GM06990 (cell line): Measurements from ENCODE around the gene CERS6.

Experiments used
- DNase-seq: peaks from one replicate; pipeline ENCODE4 v3.0.0-alpha.2; 2011; ENCODE audit not compliant: insufficient read length; ENCODE audit errors: extremely low read depth
- H3K27me3 ChIP-seq: replicated peaks from 2 replicates; pipeline ENCODE4 v1.6.0; 2011; ENCODE audit warnings: low read length; ENCODE audit not compliant: control insufficient read depth, insufficient read depth
- H3K36me3 ChIP-seq: 2 replicates; pipeline ENCODE4 v1.5.1; 2011; ENCODE audit warnings: low read length; ENCODE audit not compliant: control insufficient read depth, insufficient read depth
- H3K4me3 ChIP-seq: replicated peaks from 2 replicates; pipeline ENCODE4 v1.5.1; 2011; ENCODE audit warnings: low read depth, mild to moderate bottlenecking, control low read depth, low read length
- TF ChIP-seq, protein P1 (sequence below): IDR thresholded peaks from 2 replicates; pipeline ENCODE4 v1.5.1; 2011; ENCODE audit warnings: low read length, control low read depth, mild to moderate bottlenecking, inconsistent platforms; ENCODE audit not compliant: insufficient read depth, poor library complexity, severe bottlenecking

Gene CERS6

DNA sequence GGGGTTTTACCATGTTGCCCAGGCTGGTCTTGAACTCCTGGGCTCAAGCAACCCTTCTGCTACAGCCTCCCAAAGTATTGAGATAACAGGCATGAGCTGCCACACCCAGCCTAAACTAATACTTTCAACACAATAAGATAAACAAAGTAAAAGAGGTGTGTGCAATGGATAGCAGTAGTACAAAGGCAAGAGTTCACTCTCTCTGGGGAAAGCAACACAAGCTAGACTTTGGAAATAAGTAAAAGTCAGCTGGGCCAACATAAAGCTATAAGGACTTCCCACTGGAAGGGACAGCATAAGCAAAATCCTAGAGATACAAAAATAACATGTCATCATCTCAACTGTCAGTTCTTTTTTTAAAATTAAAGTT, 341.2 kb downstream of the CERS6 start:
- Histone ChIP-seq H3K4me3 (no peak overlapping the region), H3K36me3 (no peaks in the 10 kb centered on the region), H3K27me3 (no peaks in the 10 kb centered on the region; the same call in 1 of the 2 replicates)
- DNase-seq: no peak
- TF ChIP-seq, protein P1, sequence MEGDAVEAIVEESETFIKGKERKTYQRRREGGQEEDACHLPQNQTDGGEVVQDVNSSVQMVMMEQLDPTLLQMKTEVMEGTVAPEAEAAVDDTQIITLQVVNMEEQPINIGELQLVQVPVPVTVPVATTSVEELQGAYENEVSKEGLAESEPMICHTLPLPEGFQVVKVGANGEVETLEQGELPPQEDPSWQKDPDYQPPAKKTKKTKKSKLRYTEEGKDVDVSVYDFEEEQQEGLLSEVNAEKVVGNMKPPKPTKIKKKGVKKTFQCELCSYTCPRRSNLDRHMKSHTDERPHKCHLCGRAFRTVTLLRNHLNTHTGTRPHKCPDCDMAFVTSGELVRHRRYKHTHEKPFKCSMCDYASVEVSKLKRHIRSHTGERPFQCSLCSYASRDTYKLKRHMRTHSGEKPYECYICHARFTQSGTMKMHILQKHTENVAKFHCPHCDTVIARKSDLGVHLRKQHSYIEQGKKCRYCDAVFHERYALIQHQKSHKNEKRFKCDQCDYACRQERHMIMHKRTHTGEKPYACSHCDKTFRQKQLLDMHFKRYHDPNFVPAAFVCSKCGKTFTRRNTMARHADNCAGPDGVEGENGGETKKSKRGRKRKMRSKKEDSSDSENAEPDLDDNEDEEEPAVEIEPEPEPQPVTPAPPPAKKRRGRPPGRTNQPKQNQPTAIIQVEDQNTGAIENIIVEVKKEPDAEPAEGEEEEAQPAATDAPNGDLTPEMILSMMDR: no peak

- no peaks in the 10 kb centered on the region; the same call in 1 of the 2 replicates for H3K27me3 ChIP-seq
- H3K4me3 ChIP-seq: no peak overlapping the region
- H3K36me3 ChIP-seq: no peaks in the 10 kb centered on the region
- TF ChIP-seq, protein P1: no peak
- no peak for DNase-seq
Measured at GRCh38 chr2:168798076-168798887, 342.2 kb downstream of the CERS6 start.

- TF ChIP-seq, protein P1: no peak
- no peak for DNase-seq
- H3K4me3 ChIP-seq: no peak overlapping the region
- H3K27me3 ChIP-seq: no peaks in the 10 kb centered on the region; the same call in 1 of the 2 replicates
- no peaks in the 10 kb centered on the region for H3K36me3 ChIP-seq
Measured at GRCh38 chr2:168798888-168799410, 342.9 kb downstream of the CERS6 start.

DNA sequence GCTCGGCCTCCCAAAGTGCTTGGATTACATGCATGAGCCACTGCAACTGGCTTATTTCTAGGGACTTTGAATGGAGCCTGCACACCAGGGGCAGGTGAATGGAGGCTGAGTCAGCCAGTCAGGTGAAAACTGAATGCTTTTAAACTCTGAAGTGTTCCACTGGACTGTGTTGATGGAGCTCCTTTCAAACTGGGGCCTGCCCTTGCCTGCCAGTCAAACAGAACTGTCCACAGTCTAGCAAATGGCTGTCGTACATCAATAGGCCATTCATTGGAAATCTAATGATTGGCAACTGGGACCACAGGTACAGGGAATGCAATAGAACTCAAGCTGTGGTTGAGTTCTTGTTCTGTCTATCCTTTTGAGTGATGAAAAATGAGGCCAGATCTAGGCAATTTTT, 345.4 kb downstream of the CERS6 start:
- no peaks in the 10 kb centered on the region; the same call in 1 of the 2 replicates for H3K27me3 ChIP-seq
- no peak overlapping the region for H3K4me3 ChIP-seq
- no peaks in the 10 kb centered on the region for H3K36me3 ChIP-seq
- TF ChIP-seq, protein P1: no peak
- no peak for DNase-seq

- no peaks in the 10 kb centered on the region for H3K36me3 ChIP-seq
- no peaks in the 10 kb centered on the region; the same call in 1 of the 2 replicates for H3K27me3 ChIP-seq
- no peak within 1 kb of the TSS for H3K4me3 ChIP-seq
- no peak for DNase-seq
- TF ChIP-seq, protein P1: no peak
Measured at GRCh38 chr2:168801961-168802858, 346.1 kb downstream of the CERS6 start, which contains the start of gene NOSTRIN. TSS of gene NOSTRIN (plus strand) at chr2:168802637. CDS start at chr2:168802647, 10 bp downstream.
